Activated naive CD4-positive, alpha-beta T cell treated with anti-CD3 and anti-CD28 coated beads, Interleukin-2, amount 10 ng/mL, durations not matched to agents 7 days and 5 days (primary cell): ENCODE data around the gene NOS1AP.

Experiments
- CTCF ChIA-PET: fragments of 350-600 bp; sonication (Branson Sonifier 250); formaldehyde crosslinking; loops from one replicate; lab custom pipeline; 2021; ENCODE audit warnings: antibody characterized with exemption; lab: Charles Lee
- DNase-seq: peaks from one replicate; pipeline ENCODE4 v3.0.0-alpha.2; 2020
- H3K27ac Mint-ChIP-seq: one replicate; pipeline ENCODE4 v1.8.0; 2021; ENCODE audit warnings: mild to moderate bottlenecking, moderate library complexity, mixed read lengths
- H3K27me3 Mint-ChIP-seq: one replicate; pipeline ENCODE4 v1.8.0; 2021; ENCODE audit warnings: mild to moderate bottlenecking, mixed read lengths
- H3K36me3 Mint-ChIP-seq: one replicate; pipeline ENCODE4 v1.8.0; 2021; ENCODE audit warnings: mixed read lengths
- H3K4me1 Mint-ChIP-seq: one replicate; pipeline ENCODE4 v1.8.0; 2021; ENCODE audit warnings: mixed read lengths
- H3K4me3 Mint-ChIP-seq: one replicate; pipeline ENCODE4 v1.8.0; 2021; ENCODE audit warnings: mild to moderate bottlenecking, moderate library complexity, mixed read lengths
- H3K9me3 Mint-ChIP-seq: one replicate; pipeline ENCODE4 v1.8.0; 2021; ENCODE audit warnings: mixed read lengths

The NOS1AP gene

DNA sequence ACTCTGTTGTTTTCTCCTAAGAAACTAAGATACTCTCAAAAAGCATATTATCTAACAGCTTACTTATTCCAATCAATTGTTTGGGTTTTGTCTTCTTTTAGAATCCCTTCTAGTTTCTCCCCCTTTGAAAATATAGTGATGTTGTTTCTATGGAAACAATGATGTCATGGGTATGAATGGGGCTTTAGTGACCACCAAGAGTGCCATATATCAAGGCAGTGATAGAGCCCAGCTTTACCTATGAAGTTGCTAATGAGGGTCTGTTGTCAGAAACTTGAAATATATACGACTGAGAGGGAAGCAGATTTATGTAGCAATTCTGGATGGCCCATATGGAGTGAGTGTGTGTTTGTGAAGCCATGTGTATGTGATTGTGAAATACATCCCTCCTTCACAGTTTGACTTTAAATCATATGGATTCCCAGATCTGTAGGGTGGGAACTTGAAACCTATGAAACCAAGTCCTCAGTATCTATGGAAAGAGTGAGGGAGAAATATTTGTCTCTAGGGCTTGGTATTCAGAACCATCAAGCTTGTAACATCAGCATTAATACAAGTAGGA is 190.5 kb downstream of the NOS1AP start:
- Mint-ChIP-seq H3K9me3 (no peaks in the 10 kb centered on the region), H3K27ac (no peak overlapping the region), H3K27me3 (peaks cover 5% of the 10 kb centered on the region), H3K4me1 (no peaks in the 10 kb centered on the region), H3K4me3 (no peak overlapping the region), H3K36me3 (no peaks in the 10 kb centered on the region)
- DNase-seq: no peak
- CTCF ChIA-PET: no interaction called here

DNA sequence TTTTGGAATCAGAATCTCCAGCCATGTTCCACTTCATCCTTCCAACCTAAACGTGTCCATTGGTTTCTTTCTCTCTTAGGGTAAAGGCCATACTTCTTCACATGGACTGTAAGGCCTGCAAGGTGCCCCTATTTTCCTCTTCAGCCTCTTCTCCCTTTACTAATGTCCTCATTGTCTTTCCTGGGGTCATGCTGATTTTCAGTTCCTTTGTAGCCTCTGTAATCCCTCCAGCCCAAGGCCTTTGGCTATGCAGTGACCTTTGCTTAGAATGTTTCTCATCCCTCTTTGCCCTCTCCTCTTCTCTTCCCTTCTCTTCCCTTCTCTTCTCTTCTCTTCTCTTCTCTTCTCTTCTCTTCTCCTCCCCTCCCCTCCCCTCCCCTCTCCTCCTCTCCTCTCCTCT is 194.6 kb downstream of the NOS1AP start:
- no peak overlapping the region for H3K27ac Mint-ChIP-seq
- no peak for DNase-seq
- H3K4me3 Mint-ChIP-seq: no peak overlapping the region
- no peaks in the 10 kb centered on the region for H3K4me1 Mint-ChIP-seq
- H3K36me3 Mint-ChIP-seq: no peaks in the 10 kb centered on the region
- H3K27me3 Mint-ChIP-seq: peaks cover 5% of the 10 kb centered on the region
- H3K9me3 Mint-ChIP-seq: no peaks in the 10 kb centered on the region
- CTCF ChIA-PET: no interaction called here

DNA sequence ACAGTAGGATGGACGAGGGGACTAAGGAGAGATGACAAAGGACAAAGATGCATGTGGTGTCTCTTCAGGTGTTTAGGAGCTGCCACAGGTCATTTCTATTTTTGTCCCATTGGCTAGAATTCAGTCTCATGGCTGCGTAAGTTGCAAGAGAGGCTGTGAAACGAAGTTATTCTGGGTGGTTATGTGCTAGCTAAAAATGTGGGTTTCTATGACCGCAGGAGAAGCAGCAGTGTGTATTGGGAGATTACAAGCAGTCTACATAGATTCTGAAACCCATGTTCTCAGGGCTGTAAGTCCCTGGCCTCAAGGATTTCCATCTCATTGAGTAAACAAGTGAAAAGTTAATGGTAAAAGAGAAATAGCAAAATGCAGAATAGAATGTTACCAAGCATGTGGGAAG is 196.5 kb downstream of the NOS1AP start:
- H3K36me3 Mint-ChIP-seq: no peaks in the 10 kb centered on the region
- CTCF ChIA-PET: no interaction called here
- H3K4me1 Mint-ChIP-seq: no peaks in the 10 kb centered on the region
- H3K27me3 Mint-ChIP-seq: peaks cover 5% of the 10 kb centered on the region
- no peaks in the 10 kb centered on the region for H3K9me3 Mint-ChIP-seq
- no peak overlapping the region for H3K27ac Mint-ChIP-seq
- DNase-seq: no peak
- H3K4me3 Mint-ChIP-seq: no peak overlapping the region

DNA sequence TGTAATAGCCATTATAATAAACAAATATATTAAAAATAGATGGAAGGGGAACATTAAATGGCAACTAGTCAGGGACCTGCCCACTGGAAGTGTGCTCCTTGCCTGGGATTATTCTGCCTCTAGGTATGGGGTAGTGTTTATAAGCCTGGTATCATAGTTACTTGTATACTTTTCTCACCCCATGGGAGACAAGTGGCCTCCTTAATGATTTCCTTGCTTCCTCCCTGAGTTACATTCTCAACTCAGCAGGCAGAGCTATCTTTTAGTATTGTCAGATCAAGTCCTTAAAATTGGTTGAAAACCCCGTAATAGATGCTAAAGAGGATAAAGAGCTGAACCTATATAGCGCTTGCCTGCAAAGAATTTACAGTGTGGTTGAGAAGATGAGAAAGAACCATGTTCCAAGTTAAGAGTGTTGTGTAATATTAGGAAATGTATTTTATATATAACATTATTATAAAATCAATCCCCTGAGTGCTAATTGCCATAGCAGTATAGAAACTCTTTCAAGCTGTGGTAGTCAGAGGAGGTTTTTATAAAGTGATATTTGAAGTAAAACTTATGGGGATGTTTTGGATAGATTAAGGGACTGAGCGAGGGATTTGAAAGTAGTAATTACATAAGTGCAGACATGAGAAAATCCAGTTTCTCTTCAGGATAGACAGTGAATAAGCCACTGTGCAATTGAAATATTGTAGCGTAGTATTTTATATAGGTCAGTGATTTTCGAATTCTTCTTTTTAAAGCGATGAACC is 200.7 kb downstream of the NOS1AP start:
- DNase-seq: no peak
- no peaks in the 10 kb centered on the region for H3K9me3 Mint-ChIP-seq
- H3K4me1 Mint-ChIP-seq: no peaks in the 10 kb centered on the region
- no peaks in the 10 kb centered on the region for H3K27me3 Mint-ChIP-seq
- H3K4me3 Mint-ChIP-seq: no peak overlapping the region
- no peak overlapping the region for H3K27ac Mint-ChIP-seq
- no peaks in the 10 kb centered on the region for H3K36me3 Mint-ChIP-seq
- CTCF ChIA-PET: no interaction called here

DNA sequence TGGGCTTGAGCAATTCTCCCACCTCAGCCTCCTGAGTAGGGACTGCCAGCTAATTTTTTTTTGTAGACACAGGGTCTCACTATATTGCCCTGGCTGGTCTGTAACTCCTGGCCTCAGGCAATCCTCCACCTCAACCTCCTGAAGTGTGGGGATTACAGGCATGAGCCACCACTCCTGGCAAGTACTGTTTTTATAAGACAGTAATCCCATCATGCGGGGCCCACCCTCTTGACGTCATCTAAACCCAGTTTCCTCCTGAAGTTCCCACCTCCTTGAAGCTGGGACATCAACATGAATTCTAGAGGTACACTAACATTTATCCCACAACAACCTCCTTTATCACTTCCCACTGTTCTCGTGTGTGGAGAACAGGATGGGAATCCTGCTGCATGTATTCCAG is 202.5 kb downstream of the NOS1AP start:
- no peaks in the 10 kb centered on the region for H3K36me3 Mint-ChIP-seq
- no peak overlapping the region for H3K4me3 Mint-ChIP-seq
- CTCF ChIA-PET: no interaction called here
- H3K27ac Mint-ChIP-seq: no peak overlapping the region
- H3K9me3 Mint-ChIP-seq: no peaks in the 10 kb centered on the region
- H3K4me1 Mint-ChIP-seq: no peaks in the 10 kb centered on the region
- H3K27me3 Mint-ChIP-seq: no peaks in the 10 kb centered on the region
- DNase-seq: no peak

DNA sequence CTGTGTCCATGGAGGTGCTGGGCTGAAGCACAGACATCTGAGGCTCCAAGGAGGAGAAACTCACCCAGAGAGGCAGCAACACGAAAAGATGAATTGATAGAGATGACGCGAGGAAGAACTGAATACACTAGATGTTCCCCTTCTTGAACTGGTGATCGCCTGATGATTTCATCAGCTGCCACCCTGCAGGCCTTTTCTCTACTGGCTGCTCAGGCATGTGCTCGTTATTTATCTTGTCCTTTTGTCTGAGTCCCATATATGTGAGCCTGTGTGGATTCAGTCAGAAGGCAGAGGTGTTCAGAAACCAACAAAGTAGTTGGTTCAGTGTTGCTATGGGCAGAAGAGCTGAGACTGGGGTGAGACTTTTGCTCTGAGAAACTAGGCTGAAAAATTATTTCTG is 202.9 kb downstream of the NOS1AP start:
- no peaks in the 10 kb centered on the region for H3K27me3 Mint-ChIP-seq
- CTCF ChIA-PET: no interaction called here
- H3K36me3 Mint-ChIP-seq: no peaks in the 10 kb centered on the region
- H3K4me1 Mint-ChIP-seq: no peaks in the 10 kb centered on the region
- no peak overlapping the region for H3K4me3 Mint-ChIP-seq
- no peak overlapping the region for H3K27ac Mint-ChIP-seq
- H3K9me3 Mint-ChIP-seq: no peaks in the 10 kb centered on the region
- no peak for DNase-seq

DNA sequence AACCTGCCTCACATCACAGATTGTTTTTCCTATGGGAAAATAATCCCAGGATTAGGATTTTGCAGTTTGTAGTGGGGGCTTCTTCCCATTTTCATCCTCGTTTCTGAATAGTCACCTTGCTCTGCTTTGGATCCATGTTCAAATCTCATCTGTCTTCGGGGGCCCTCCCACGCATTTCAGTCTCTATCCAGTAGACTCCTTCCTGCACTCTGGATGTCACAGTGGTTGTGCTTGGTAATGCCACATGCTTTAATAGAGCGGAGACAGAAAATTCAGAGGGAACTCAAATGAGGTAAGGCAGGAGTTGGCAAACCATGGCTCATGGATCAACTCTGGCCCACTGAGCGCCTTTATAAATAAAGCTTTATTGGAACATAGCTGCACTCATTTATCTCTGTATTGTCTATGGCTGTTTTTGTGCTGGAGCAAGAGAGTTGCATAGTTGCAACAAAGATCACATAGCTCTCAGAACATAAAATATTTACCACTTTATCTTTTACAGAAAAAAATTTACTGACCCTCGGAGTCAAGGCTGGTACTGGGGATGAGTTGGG is 206.2 kb downstream of the NOS1AP start:
- Mint-ChIP-seq H3K27me3 (peaks cover 3% of the 10 kb centered on the region), H3K36me3 (no peaks in the 10 kb centered on the region), H3K27ac (no peak overlapping the region), H3K4me1 (no peaks in the 10 kb centered on the region), H3K4me3 (no peak overlapping the region), H3K9me3 (no peaks in the 10 kb centered on the region)
- CTCF ChIA-PET: interaction anchor here (0.6 to 1.8 kb wide), 3 partner anchors 219 to 1301 kb away, joined by 3 to 11 read pairs (median 3); no protein-coding TSS in a partner anchor
- no peak for DNase-seq

DNA sequence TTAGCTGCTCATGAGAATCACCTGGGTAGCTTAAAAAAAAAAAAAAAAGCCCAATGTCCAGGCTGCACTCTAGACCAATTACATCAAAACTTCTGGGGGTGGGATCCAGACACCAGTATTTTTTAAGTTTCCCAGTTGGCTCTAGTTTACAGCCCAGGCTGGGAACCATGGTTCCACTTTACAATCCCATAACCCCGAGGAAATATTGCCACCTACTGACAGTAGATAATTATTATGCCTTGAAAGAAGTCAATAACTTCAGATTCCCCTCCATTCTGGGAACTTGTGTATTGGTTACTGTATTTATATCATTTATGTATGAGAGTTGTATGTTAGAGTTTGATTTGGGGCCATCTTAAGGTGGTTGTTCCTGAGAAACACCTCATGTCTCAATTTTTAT is 207.0 kb downstream of the NOS1AP start:
- Mint-ChIP-seq H3K9me3 (no peaks in the 10 kb centered on the region), H3K27me3 (peaks cover 3% of the 10 kb centered on the region), H3K4me1 (no peaks in the 10 kb centered on the region), H3K27ac (no peak overlapping the region), H3K4me3 (no peak overlapping the region), H3K36me3 (no peaks in the 10 kb centered on the region)
- no peak for DNase-seq
- CTCF ChIA-PET: interaction anchor here (1.2 to 1.8 kb wide), 2 partner anchors 220 to 484 kb away, joined by 3 to 11 read pairs; no protein-coding TSS in a partner anchor

DNA sequence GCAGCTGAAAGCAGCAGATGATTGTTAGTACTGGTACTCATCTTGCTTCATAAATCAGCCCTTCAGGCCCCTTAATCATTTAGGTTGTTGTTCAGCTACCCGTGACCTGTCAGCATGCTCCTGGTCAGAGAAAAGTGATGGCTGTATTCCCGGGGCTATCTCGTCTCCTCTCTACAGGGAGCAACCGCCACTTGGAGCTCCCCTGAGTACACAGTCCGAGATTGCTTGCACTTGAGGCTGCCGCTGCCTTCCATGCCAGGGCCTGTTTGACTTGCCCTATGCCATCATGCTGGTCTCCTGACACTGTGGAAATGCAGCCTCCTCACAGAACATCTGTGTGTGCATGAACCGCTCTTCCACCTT is 209.6 kb downstream of the NOS1AP start:
- H3K27ac Mint-ChIP-seq: no peak overlapping the region
- no peaks in the 10 kb centered on the region for H3K4me1 Mint-ChIP-seq
- CTCF ChIA-PET: interaction anchor here (1.4 kb wide), 1 partner anchor 223 kb away, joined by 4 read pairs; no protein-coding TSS in a partner anchor
- no peak overlapping the region for H3K4me3 Mint-ChIP-seq
- peaks cover 13% of the 10 kb centered on the region for H3K27me3 Mint-ChIP-seq
- no peaks in the 10 kb centered on the region for H3K9me3 Mint-ChIP-seq
- H3K36me3 Mint-ChIP-seq: no peaks in the 10 kb centered on the region
- no peak for DNase-seq

DNA sequence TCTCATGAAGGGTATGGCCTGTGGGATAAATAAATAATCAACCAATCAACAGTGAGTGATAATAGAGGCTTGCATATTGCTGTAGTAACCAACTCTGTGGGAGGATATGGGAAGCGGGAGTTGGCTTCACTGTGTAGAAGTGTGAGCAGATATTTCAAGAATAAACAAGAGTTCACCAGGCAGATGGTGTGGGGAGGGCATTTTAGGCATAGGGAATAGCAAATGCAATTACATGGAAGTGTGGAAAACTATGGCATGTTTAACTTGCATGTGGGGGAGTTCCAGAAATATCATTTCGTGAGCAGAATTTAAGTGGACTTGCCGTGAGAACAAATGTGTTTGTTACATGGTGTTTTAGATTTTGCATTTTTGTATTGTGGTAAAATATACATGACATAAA is 211.9 kb downstream of the NOS1AP start:
- no peaks in the 10 kb centered on the region for H3K36me3 Mint-ChIP-seq
- DNase-seq: no peak
- H3K9me3 Mint-ChIP-seq: no peaks in the 10 kb centered on the region
- H3K27me3 Mint-ChIP-seq: peaks cover 23% of the 10 kb centered on the region
- H3K4me1 Mint-ChIP-seq: no peaks in the 10 kb centered on the region
- no peak overlapping the region for H3K27ac Mint-ChIP-seq
- no peak overlapping the region for H3K4me3 Mint-ChIP-seq
- CTCF ChIA-PET: no interaction called here

DNA sequence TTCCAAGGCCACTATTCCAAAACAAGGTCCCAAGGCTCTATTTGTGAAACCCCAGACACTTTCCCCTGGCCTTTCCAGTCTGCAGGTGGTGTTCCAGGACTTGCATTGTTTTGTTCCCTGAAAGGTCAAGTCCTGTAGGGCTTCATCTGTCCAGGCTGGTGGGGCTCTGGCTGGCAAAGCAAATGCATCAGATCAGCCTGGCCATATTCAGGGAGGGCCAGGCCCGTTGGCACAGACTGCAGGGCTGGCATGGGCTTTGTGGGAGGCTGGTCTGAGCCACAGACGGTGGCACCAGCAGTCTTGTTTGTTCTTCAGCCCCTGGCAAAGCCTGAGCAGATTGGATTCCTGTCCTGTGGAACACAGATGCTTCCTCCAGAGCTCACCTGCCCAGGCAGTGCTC is 214.2 kb downstream of the NOS1AP start:
- peaks cover 23% of the 10 kb centered on the region for H3K27me3 Mint-ChIP-seq
- no peaks in the 10 kb centered on the region for H3K4me1 Mint-ChIP-seq
- no peak overlapping the region for H3K27ac Mint-ChIP-seq
- CTCF ChIA-PET: no interaction called here
- no peaks in the 10 kb centered on the region for H3K36me3 Mint-ChIP-seq
- DNase-seq: no peak
- H3K9me3 Mint-ChIP-seq: no peaks in the 10 kb centered on the region
- H3K4me3 Mint-ChIP-seq: no peak overlapping the region

DNA sequence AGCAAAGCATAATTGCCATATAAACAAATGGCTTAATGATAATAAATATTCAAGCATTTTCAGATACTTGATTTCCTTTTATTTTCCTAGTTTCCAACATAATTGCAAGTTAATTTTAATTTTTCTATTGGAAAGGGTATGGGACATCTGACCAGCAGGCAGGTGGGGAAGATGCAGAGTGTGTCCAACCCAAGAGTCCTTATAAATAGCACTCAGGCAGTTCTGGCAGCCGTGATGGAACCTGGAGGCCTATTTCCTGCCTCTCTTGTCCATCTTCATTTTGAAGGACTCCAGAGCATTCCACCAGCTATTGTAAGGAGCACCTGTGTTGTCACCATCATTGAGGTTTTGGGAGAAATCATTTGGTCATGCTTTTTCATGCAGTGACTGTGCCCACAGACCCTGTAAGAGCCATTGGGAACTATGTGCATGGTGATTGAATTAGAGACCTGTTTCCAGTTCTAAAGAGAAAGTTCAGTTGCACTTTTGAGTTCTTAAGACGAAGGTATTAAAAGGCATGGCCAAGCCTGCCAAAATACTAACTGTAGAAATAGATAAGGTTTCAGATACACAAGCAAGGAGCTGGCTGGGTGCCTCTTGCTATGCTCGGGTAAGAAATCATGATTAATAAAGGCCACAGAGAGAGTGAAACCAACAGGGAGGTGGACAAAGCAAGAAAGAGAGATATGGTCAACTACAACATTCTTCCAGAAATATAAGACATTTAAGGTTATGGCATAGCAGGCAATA is 214.9 kb downstream of the NOS1AP start:
- Mint-ChIP-seq H3K4me1 (no peaks in the 10 kb centered on the region), H3K27ac (no peak overlapping the region), H3K27me3 (peaks cover 20% of the 10 kb centered on the region)

DNA sequence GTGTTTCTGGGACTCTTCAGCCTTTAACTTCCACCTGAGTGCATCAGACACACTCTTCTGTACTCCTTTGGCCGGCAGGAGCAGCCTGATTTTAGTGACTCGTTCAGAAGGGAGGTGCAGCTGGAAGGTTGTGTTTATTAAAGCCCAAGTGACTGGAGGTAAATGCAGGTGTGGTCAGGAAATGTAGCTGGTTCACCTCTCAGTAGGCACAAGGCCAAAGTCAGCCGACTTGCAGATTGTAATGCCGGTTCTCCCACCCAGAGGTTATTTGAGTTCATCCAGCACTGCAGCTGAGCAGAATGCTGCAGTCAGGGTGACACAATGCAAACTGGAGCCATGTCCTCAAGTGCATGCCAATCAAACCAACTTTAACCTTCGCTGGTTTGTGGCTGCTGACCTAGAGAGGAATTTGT is 215.7 kb downstream of the NOS1AP start:
- CTCF ChIA-PET: no interaction called here
- H3K4me1 Mint-ChIP-seq: no peaks in the 10 kb centered on the region
- H3K27ac Mint-ChIP-seq: no peak overlapping the region
- peaks cover 20% of the 10 kb centered on the region for H3K27me3 Mint-ChIP-seq
- DNase-seq: no peak
- H3K4me3 Mint-ChIP-seq: no peak overlapping the region
- no peaks in the 10 kb centered on the region for H3K36me3 Mint-ChIP-seq
- H3K9me3 Mint-ChIP-seq: no peaks in the 10 kb centered on the region

More for the DNA sequence above, 214.9 kb downstream of the NOS1AP start:
- H3K4me3 Mint-ChIP-seq: no peak overlapping the region
- CTCF ChIA-PET: no interaction called here
- no peaks in the 10 kb centered on the region for H3K36me3 Mint-ChIP-seq
- no peaks in the 10 kb centered on the region for H3K9me3 Mint-ChIP-seq
- DNase-seq: no peak

DNA sequence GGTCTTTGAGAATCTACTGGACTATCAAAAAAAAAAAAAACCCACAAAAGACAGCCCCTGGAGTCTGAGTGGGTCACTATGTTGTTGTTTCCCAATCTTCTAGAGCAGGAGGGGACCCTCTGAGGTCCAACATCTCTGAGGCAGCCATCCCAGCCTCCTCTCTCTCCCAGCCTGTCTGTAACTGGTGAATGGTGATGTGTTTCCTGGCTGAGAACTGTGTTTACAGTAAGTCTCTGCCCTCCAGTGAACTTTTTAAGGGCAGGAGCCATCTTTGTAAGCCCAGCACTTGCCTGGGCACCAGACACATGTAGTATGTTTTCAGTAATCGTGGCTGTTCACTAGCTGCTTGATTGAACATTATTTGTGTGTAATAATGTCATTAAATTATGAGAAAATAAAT is 221.5 kb downstream of the NOS1AP start:
- no peak for DNase-seq
- CTCF ChIA-PET: no interaction called here
- Mint-ChIP-seq H3K36me3 (no peaks in the 10 kb centered on the region), H3K9me3 (no peaks in the 10 kb centered on the region), H3K27ac (no peak overlapping the region), H3K4me1 (no peaks in the 10 kb centered on the region), H3K27me3 (peaks cover 18% of the 10 kb centered on the region), H3K4me3 (no peak overlapping the region)
